ENCODE results near the gene GUCY2F. TPM values are rescaled to one million over a fixed set of nuclear protein-coding genes. Genes with fewer than 3 reads are reported as not detected.
A peak's percentile ranks its signal among the peaks of the same experiment; 100 is the strongest.

GUCY2F gene
- total and polyA plus RNA-seq, 11 donors = not detected

DNA sequence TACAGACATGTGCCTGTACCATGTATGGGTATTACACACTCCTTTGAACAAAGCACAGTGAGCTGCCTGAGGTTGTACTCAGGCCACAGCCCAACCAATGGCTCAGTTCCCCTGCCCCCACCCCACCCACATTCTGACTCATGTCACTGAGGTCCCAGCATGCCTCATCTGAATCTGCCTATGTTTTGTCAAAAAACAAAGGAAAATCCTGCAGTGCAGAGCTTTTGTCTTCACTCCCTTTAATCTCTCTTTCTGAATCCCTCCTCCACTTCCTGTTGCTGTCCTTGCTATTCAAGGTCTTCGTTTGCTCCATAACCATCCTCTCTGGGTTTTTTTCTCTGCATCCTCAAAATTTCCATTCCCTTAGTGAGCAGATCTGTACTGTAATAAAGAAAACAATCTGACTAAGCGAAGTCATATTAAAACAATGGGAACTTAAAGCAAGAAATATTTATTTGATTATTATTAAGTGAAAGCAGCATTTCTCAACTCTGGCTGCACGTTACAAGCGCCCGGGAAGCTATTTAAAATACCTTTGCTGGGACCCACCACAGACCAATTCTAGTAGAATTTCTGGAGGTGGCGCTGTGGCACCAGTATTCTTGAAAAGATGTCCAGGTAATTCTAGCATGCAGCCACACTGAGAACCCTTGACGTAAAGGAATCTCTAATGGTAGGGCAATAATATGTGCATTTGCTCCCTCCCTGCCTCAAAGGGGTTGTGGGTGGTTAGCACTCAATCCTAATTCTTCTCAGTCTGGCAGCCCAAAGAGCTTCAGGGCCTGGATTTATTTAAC lies 8.7 kb downstream of the GUCY2F start:
- H3K4me1 ChIP-seq = peaks cover 0 to 7% (median 0%) of the 10 kb centered on the region in 12 donors
- no peak overlapping the region for H3K27ac ChIP-seq
- no peaks in the 10 kb centered on the region for H3K9me3 ChIP-seq
- 41 to 50% (median 43%) methylated on average over 7 of the region's 7 CpGs for WGBS, 4 donors
- DNase-seq (peak in 1 of 5 donors; percentile 2), ATAC-seq (peak in 1 of 4 donors; percentile 33)
- intact Hi-C loops (cut with DNase I) = loop anchor here in 5 of 10 donors (5.0 to 10.0 kb wide), 5 partner anchors 768 to 1271 kb away; no protein-coding TSS in a partner anchor
- TF ChIP-seq CTCF (IDR thresholded peaks at IDR 0.05) (no peak), POLR2A (IDR thresholded peaks at IDR 0.05) (no peak)
- H3K4me3 ChIP-seq = no peak overlapping the region
- no peaks in the 10 kb centered on the region for H3K36me3 ChIP-seq
- H3K27me3 ChIP-seq = peaks cover 0 to 39% (median 0%) of the 10 kb centered on the region in 9 donors

DNA sequence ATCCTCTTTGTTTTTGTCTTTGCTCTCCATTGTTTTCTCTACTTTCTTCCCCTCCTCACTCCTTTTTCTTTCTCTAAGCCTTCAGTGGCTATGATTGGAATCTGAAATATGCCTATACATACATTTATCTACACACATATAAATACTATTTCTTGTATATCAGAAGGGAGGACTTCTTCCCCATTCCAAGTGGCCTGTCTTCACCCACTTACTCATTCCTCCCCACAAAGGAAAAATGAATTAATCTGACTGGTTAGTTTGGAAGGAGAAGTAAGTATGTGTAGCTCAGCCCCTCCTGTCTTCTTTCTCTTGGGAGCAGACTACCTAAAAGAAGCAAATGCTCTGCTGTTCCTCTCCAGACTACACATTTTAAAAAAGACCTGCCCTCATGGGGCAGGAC lies 17.7 kb downstream of the GUCY2F start:
- intact Hi-C loops (cut with DNase I) = no loop called here
- Histone ChIP-seq H3K36me3 (no peaks in the 10 kb centered on the region), H3K9me3 (no peaks in the 10 kb centered on the region), H3K4me1 (no peaks in the 10 kb centered on the region), H3K27ac (no peak overlapping the region), H3K27me3 (peaks cover 0 to 29% (median 0%) of the 10 kb centered on the region in 9 donors), H3K4me3 (no peak overlapping the region)
- no peak for ATAC-seq
- DNase-seq = no peak
- TF ChIP-seq CTCF (IDR thresholded peaks at IDR 0.05) (no peak), POLR2A (IDR thresholded peaks at IDR 0.05) (no peak)

DNA sequence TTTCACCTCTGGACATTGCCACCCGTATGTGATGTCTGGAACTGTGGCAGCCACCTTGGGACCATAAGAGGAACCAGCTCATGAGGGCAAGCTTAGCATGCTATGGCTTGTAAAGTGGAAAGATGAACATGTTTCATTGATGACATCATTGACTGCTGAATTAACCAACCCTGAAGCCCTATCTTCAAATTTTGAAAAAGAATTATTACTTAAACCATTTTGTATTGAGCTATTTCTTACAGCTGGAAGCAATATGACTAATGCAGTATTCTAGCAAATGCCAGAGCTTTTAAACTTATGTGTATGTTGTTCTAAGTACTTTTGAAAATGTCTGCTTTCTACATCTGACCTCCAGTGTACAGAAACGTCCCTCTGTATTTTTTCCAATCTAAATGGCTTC lies 18.1 kb downstream of the GUCY2F start:
- TF ChIP-seq POLR2A (IDR thresholded peaks at IDR 0.05) (no peak), CTCF (IDR thresholded peaks at IDR 0.05) (no peak)
- 44 to 56% (median 53%) methylated on average over 2 of the region's 2 CpGs for WGBS, 4 donors
- intact Hi-C loops (cut with DNase I) = no loop called here
- H3K4me1 ChIP-seq = no peaks in the 10 kb centered on the region
- H3K4me3 ChIP-seq = no peak overlapping the region
- H3K36me3 ChIP-seq = no peaks in the 10 kb centered on the region
- peaks cover 0 to 32% (median 0%) of the 10 kb centered on the region in 9 donors for H3K27me3 ChIP-seq
- DNase-seq (no peak), ATAC-seq (no peak)
- no peak overlapping the region for H3K27ac ChIP-seq
- no peaks in the 10 kb centered on the region for H3K9me3 ChIP-seq

DNA sequence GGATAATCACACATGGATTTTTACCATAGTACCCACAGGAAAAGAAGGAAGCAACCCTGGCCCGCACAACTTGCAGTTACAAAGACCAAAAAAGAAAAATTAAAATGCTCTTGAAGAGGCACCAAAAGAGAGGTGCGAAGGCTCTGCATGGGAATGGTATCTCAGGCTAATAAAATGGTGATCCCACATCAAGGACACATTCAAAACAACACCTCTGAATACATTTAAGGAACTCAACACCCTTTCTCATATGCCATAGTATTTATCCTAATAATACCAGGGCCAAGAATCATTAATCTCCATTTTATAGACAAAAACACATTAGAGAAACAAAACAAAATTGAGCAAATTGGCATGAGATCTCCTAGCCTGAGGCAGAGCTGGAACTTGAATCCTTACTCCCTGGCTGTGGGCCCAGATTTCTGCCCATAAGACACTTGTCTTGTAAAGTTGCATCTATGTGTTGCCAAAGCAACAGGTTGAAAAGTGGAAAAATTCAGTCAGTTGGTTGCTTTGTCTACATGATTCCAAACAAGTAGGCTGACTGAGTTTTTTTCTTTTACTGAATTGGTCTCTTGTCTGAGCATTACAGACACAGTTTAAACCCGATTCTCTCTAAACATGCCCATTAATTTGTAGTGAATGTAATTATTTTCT lies 33.5 kb downstream of the GUCY2F start:
- DNase-seq (no peak), ATAC-seq (no peak)
- Histone ChIP-seq H3K36me3 (no peaks in the 10 kb centered on the region), H3K27me3 (peaks cover 0 to 34% (median 0%) of the 10 kb centered on the region in 9 donors), H3K4me3 (no peak overlapping the region), H3K4me1 (no peaks in the 10 kb centered on the region), H3K27ac (no peak overlapping the region), H3K9me3 (peaks cover 0 to 4% (median 0%) of the 10 kb centered on the region in 12 donors)
- intact Hi-C loops (cut with DNase I) = no loop called here
- TF ChIP-seq POLR2A (IDR thresholded peaks at IDR 0.05) (no peak), CTCF (IDR thresholded peaks at IDR 0.05) (no peak)
- WGBS, 4 donors = 68 to 96% (median 87%) methylated on average over 3 of the region's 3 CpGs
